Fibroblast of lung (primary cell): ENCODE measurements around the gene METTL1. TPM values are rescaled to one million over a fixed set of nuclear protein-coding genes. Genes with fewer than 3 reads are reported as not detected.

Experiments used
- DNase-seq, 2 donors: peaks; one replicate each; pipeline versions ENCODE4 v3.0.0 to v3.0.0-alpha.2; 2010; ENCODE audit warnings: low read depth in 2 of 2
- H2AFZ ChIP-seq: 2 replicates; pipeline ENCODE4 v1.5.1; 2012; ENCODE audit warnings: low read length, control low read depth, inconsistent platforms
- H3K27ac ChIP-seq: 2 replicates; pipeline ENCODE4 v1.5.1; 2011; ENCODE audit warnings: low read length, control low read depth; ENCODE audit not compliant: insufficient read depth
- H3K27me3 ChIP-seq: 2 replicates; pipeline ENCODE4 v1.5.1; 2011; ENCODE audit warnings: mild to moderate bottlenecking, low read length; ENCODE audit not compliant: control insufficient read depth, insufficient read depth
- H3K36me3 ChIP-seq: 2 replicates; pipeline ENCODE4 v1.5.1; 2011; ENCODE audit warnings: low read length; ENCODE audit not compliant: control insufficient read depth, insufficient read depth
- H3K4me1 ChIP-seq: 2 replicates; pipeline ENCODE4 v1.5.1; 2011; ENCODE audit warnings: low read length; ENCODE audit not compliant: control insufficient read depth, insufficient read depth; ENCODE audit errors: extremely low read depth
- H3K4me2 ChIP-seq: 2 replicates; pipeline ENCODE4 v1.5.1; 2011; ENCODE audit warnings: low read length, control low read depth; ENCODE audit not compliant: insufficient read depth; ENCODE audit errors: extremely low read depth
- H3K4me3 ChIP-seq, 4 experiments: fragments of 200-600 bp in 1 of 4; sonication (generic) in 1 of 4; replicated peaks in 1 of 4; 2 replicates each; pipeline ENCODE4 v1.5.1; 2011 to 2016; ENCODE audit warnings: low read length in 4 of 4, low read depth in 3 of 4, mild to moderate bottlenecking in 3 of 4, control low read depth in 2 of 4, inconsistent platforms in 1 of 4, mixed read lengths in 1 of 4; ENCODE audit not compliant: insufficient read depth in 1 of 4; ENCODE audit errors: control extremely low read depth in 1 of 4
- H3K79me2 ChIP-seq: 2 replicates; pipeline ENCODE4 v1.5.1; 2012; ENCODE audit warnings: mild to moderate bottlenecking, low read length, inconsistent platforms; ENCODE audit not compliant: control insufficient read depth, insufficient read depth
- H3K9ac ChIP-seq: 2 replicates; pipeline ENCODE4 v1.5.1; 2011; ENCODE audit warnings: mild to moderate bottlenecking, low read length, control low read depth; ENCODE audit not compliant: insufficient read depth
- H3K9me3 ChIP-seq: 2 replicates; pipeline ENCODE4 v1.5.1; 2012; ENCODE audit warnings: low read depth, low read length; ENCODE audit not compliant: control insufficient read depth, insufficient read depth
- H4K20me1 ChIP-seq: 2 replicates; pipeline ENCODE4 v1.5.1; 2011; ENCODE audit warnings: low read length; ENCODE audit not compliant: control insufficient read depth, insufficient read depth; ENCODE audit errors: extremely low read depth
- CTCF ChIP-seq, 2 donors: IDR thresholded peaks in 1 of 2; conservative IDR thresholded peaks in 1 of 2; 1 replicate in 1 of 2; 2 replicates in 1 of 2; pipeline ENCODE4 v1.5.1; 2011 to 2012; ENCODE audit warnings: low read length in 2 of 2, control low read depth in 1 of 2, inconsistent platforms in 1 of 2, low read depth in 1 of 2, mild to moderate bottlenecking in 1 of 2
- EZH2 ChIP-seq: IDR thresholded peaks from 2 replicates; pipeline ENCODE4 v1.5.1; 2012; ENCODE audit warnings: low read length, control low read depth, mild to moderate bottlenecking; ENCODE audit errors: missing control alignments
- polyA plus RNA-seq, 2 donors: library from polyadenylated mRNA; depleted of rRNA in 1 of 2; stranded (reverse) in 1 of 2; unstranded in 1 of 2; fragments of >200 nt; gene quantifications; 2 replicates each; pipeline ENCODE4 v1.2.1, GENCODE V29; 2011 to 2012; ENCODE audit warnings: missing spikeins in 1 of 2
- total RNA-seq: library from RNA; depleted of rRNA; stranded (reverse); fragments of >200 nt; gene quantifications from 2 replicates; pipeline ENCODE4 v1.2.1, GENCODE V29; 2014

METTL1 gene
- total and polyA plus RNA-seq, 2 donors (not counting 1 experiment from before 2014, with no cell fraction given), result 3.5 to 16.9 TPM

DNA sequence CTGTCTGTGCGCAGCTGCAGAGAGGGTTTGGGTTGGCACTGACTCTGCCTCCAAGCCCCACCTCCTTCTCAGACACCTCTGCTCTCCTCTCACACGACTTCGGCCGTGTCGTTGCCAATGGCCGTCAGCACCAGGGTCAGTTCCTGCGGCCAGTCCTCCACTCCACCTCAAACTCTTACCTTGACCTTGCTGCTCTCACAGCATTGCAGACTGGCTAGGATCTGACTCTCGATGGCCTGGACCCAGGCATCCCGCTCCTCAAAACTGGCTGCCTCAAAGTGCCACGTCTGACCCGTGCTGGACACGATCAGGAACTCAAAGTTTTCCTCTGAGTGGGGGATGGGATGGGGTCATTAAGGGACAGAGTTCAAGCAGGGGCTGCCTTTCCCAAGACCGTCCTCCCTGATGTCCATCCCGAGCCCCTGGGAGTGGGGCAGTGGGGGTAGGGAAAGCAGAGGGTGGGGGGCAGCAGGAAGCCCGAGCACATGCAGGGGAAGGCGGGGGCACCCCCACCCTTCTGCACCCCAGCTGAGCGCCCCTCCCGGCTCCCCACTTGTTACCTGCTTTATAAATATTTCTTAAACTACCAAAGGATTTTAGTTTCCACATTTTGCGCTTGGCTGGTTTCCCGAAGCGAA lies 44.0 kb downstream of the METTL1 start:
- DNase-seq, result no peak
- peaks cover 5% of the 10 kb centered on the region for H3K4me1 ChIP-seq
- H4K20me1 ChIP-seq, result no peaks in the 10 kb centered on the region
- H3K4me2 ChIP-seq, result peak overlapping the region; percentile 92
- no peak overlapping the region for H3K4me3 ChIP-seq
- peaks cover 8% of the 10 kb centered on the region for H3K27me3 ChIP-seq
- TF ChIP-seq CTCF (conservative IDR thresholded peaks at IDR 0.05 in 1 of 2, IDR thresholded peaks at IDR 0.05 in 1 of 2; ENCODE audit: low read depth in 1 of 2, low read length in 2 of 2) (no peak), EZH2 (no peak)
- no peak overlapping the region for H2AFZ ChIP-seq
- no peak overlapping the region for H3K9ac ChIP-seq
- H3K9me3 ChIP-seq, result no peaks in the 10 kb centered on the region
- no peaks in the 10 kb centered on the region for H3K79me2 ChIP-seq
- no peak overlapping the region for H3K27ac ChIP-seq
- peaks cover 3% of the 10 kb centered on the region for H3K36me3 ChIP-seq

DNA sequence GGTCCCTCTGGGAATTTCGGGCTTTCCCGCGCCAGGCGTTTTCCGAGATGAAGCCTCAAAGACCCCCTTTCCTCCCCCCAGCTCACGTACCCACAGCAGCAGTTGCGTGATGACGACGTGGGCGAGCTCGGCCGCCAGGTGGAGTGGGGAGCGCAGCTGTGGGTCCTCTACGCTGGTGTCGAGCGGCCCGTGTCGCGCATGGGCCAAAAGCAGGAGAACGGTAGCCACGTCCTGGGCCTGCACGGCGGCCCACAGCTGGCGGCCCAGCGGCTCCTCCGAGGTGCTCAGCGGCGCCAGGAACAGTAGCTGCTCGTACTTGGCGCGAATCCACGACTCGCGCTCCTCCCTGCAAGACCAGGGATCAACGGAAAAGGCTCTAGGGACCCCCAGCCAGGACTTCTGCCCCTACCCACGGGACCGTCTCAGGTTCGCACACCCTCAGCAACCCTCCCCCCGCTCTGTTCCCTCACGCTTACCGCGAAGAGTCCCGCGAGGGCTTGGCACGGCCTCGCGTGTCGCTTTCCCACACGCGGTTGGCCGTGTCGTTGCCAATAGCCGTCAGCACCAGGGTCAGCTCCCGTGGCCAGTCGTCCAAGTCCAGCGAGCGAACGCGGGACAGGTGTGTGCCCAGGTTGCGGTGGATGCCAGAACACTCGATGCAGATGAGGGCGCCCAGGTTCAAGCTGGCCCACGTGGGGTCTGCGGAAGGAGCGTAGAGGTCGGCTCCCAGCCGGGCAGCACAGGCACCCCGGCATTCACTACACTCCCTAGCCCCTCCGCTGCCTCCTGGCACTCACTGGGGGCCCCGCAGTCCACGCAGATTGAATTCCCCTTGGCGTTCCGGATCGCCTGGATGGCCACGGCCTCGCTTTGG lies 44.8 kb downstream of the METTL1 start:
- TF ChIP-seq CTCF (conservative IDR thresholded peaks at IDR 0.05 in 1 of 2, IDR thresholded peaks at IDR 0.05 in 1 of 2; ENCODE audit: low read depth in 1 of 2, low read length in 2 of 2), result peak; percentile 33 to 46
- no peak for TF ChIP-seq EZH2
- Histone ChIP-seq H3K27ac (peak overlapping the region; percentile 87), H3K9ac (peak overlapping the region; percentile 86), H4K20me1 (no peaks in the 10 kb centered on the region), H3K27me3 (peaks cover under 1% of the 10 kb centered on the region), H3K4me1 (peaks cover 5% of the 10 kb centered on the region), H3K9me3 (no peaks in the 10 kb centered on the region), H3K4me2 (peak overlapping the region; percentile 92), H2AFZ (peak overlapping the region; percentile 48), H3K36me3 (peaks cover 3% of the 10 kb centered on the region), H3K4me3 (peak overlapping the region; percentile 58 to 86 (median 84)), H3K79me2 (no peaks in the 10 kb centered on the region)
- peak; percentile 33 to 52 for DNase-seq

DNA sequence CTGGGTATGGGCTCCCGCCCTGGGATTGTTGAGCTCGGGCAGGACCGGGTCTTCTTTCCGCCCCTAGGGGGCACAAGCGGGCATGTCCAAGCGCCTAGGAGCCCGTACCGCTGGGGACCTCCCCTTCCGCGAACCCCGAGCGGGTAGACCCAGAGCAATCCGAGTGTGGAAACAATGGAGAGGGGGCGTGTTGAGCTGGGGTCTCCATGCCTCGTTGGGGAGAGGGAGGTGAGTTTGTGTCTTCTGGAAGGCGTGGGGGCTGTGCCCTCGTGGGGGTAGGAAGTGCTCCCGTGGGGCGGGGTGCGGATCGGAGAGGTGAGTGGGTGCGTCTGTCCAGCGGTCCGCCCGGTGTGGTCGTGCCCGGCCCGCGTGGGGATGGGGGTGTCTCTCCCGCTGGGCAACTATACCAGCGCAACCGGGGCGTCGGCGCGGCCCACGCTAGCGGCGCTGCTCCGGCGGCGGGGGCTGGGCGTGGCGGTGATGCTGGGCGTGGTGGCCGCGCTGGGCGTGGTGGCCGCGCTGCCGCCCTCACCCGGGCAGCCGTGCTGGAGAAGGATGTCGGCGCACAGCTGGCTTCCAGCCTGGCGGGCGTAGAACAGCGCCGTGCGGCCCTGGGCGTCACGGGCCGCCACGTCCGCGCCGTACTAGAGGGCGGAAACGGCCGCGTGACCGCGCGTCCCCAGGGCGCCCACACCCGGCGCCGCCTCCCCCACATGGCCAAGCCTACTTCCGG lies 45.6 kb downstream of the METTL1 start:
- H3K9me3 ChIP-seq, result no peaks in the 10 kb centered on the region
- peaks cover 3% of the 10 kb centered on the region for H3K36me3 ChIP-seq
- H4K20me1 ChIP-seq, result no peaks in the 10 kb centered on the region
- no peaks in the 10 kb centered on the region for H3K27me3 ChIP-seq
- peak overlapping the region; percentile 92 for H3K4me2 ChIP-seq
- TF ChIP-seq CTCF (conservative IDR thresholded peaks at IDR 0.05 in 1 of 2, IDR thresholded peaks at IDR 0.05 in 1 of 2; ENCODE audit: low read depth in 1 of 2, low read length in 2 of 2) (peak; percentile 85 to 87), EZH2 (no peak)
- peak overlapping the region; percentile 88 for H2AFZ ChIP-seq
- H3K4me1 ChIP-seq, result peaks cover 5% of the 10 kb centered on the region
- peak overlapping the region; percentile 87 for H3K27ac ChIP-seq
- no peaks in the 10 kb centered on the region for H3K79me2 ChIP-seq
- H3K4me3 ChIP-seq, result peak overlapping the region; percentile 69 to 86 (median 84)
- peak; percentile 67 to 83 for DNase-seq
- H3K9ac ChIP-seq, result peak overlapping the region; percentile 86
